ENCODE data around the gene DUXB. TPM values are rescaled to one million over a fixed set of nuclear protein-coding genes. Genes with fewer than 3 reads are reported as not detected.

DUXB gene
- total RNA-seq, 1 donor from 2014 or later = not detected

GRCh38 chr16:75676909-75677308 is 24.4 kb downstream of the DUXB start, which contains the start of gene CPHXL2:
Gene CPHXL2 (minus strand): TSS chr16:75677009. CDS start chr16:75676999, 10 bp downstream.
- Mint-ChIP-seq H3K4me1 (ENCODE audit: low read depth) (peaks cover 6% of the 10 kb centered on the region), H3K36me3 (ENCODE audit: insufficient read depth) (peaks cover 2% of the 10 kb centered on the region), H3K27ac (no peak within 1 kb of the TSS), H3K27me3 (no peaks in the 10 kb centered on the region), H3K4me3 (ENCODE audit: low read depth) (no peak within 1 kb of the TSS), H3K9me3 (ENCODE audit: low read depth) (peaks cover under 1% of the 10 kb centered on the region)
- no peak for TF ChIP-seq CTCF (IDR thresholded peaks at IDR 0.05; ENCODE audit: unreplicated experiment)
- no peak for DNase-seq (ENCODE audit: low spot score, unreplicated experiment)

GRCh38 chr16:75667503-75667902 is 33.8 kb downstream of the DUXB start:
- H3K9me3 Mint-ChIP-seq (ENCODE audit: low read depth) = peaks cover 12% of the 10 kb centered on the region
- H3K27ac Mint-ChIP-seq = peak overlapping the region; percentile 12
- H3K4me3 Mint-ChIP-seq (ENCODE audit: low read depth) = no peak overlapping the region
- no peak for DNase-seq (ENCODE audit: low spot score, unreplicated experiment)
- no peaks in the 10 kb centered on the region for H3K27me3 Mint-ChIP-seq
- H3K36me3 Mint-ChIP-seq (ENCODE audit: insufficient read depth) = peaks cover 7% of the 10 kb centered on the region
- H3K4me1 Mint-ChIP-seq (ENCODE audit: low read depth) = peaks cover 2% of the 10 kb centered on the region
- no peak for TF ChIP-seq CTCF (IDR thresholded peaks at IDR 0.05; ENCODE audit: unreplicated experiment)

- Mint-ChIP-seq H3K9me3 (ENCODE audit: low read depth) (peaks cover 6% of the 10 kb centered on the region), H3K4me1 (ENCODE audit: low read depth) (peaks cover 2% of the 10 kb centered on the region), H3K4me3 (ENCODE audit: low read depth) (no peak overlapping the region), H3K27ac (no peak overlapping the region), H3K36me3 (ENCODE audit: insufficient read depth) (peaks cover 16% of the 10 kb centered on the region), H3K27me3 (no peaks in the 10 kb centered on the region)
- DNase-seq (ENCODE audit: low spot score, unreplicated experiment) = no peak
- no peak for TF ChIP-seq CTCF (IDR thresholded peaks at IDR 0.05; ENCODE audit: unreplicated experiment)
These were observed 40.4 kb downstream of the DUXB start for GRCh38 chr16:75660726-75661302.

- Mint-ChIP-seq H3K9me3 (ENCODE audit: low read depth) (peaks cover 5% of the 10 kb centered on the region), H3K4me3 (ENCODE audit: low read depth) (no peak overlapping the region), H3K36me3 (ENCODE audit: insufficient read depth) (peaks cover 17% of the 10 kb centered on the region), H3K27ac (no peak overlapping the region), H3K4me1 (ENCODE audit: low read depth) (peaks cover 2% of the 10 kb centered on the region), H3K27me3 (no peaks in the 10 kb centered on the region)
- no peak for TF ChIP-seq CTCF (IDR thresholded peaks at IDR 0.05; ENCODE audit: unreplicated experiment)
- no peak for DNase-seq (ENCODE audit: low spot score, unreplicated experiment)
These were observed 40.9 kb downstream of the DUXB start for GRCh38 chr16:75660321-75660720.

GRCh38 chr16:75658175-75658574 is 43.1 kb downstream of the DUXB start:
- Mint-ChIP-seq H3K4me3 (ENCODE audit: low read depth) (no peak overlapping the region), H3K4me1 (ENCODE audit: low read depth) (peaks cover 2% of the 10 kb centered on the region), H3K27ac (no peak overlapping the region), H3K36me3 (ENCODE audit: insufficient read depth) (peaks cover 23% of the 10 kb centered on the region), H3K9me3 (ENCODE audit: low read depth) (no peaks in the 10 kb centered on the region), H3K27me3 (no peaks in the 10 kb centered on the region)
- TF ChIP-seq CTCF (IDR thresholded peaks at IDR 0.05; ENCODE audit: unreplicated experiment) = no peak
- DNase-seq (ENCODE audit: low spot score, unreplicated experiment) = no peak

All from progenitor cell of endocrine pancreas (in vitro differentiated cells).